Measurements from ENCODE around the gene CCL7.

DNA sequence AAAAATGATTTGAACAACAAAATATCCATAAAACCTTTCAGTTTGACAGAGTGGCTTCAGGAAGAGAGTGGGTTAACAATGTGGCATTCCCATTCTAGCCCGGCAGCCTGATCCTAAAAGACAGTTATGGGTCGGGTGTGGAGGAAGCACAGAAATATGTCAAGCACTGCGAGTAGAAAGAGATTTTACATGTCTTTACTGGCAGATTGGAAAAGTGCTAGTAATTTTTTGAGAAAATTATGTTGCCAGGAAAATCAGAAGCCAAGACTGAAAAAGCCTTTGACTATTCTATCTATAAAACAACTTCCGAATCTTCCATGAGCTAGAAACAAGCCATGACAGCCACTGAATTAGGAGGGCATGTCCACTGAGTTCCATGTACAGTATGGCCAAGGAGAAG lies 9.2 kb upstream of the CCL7 start:
- TF ChIP-seq, protein P1, sequence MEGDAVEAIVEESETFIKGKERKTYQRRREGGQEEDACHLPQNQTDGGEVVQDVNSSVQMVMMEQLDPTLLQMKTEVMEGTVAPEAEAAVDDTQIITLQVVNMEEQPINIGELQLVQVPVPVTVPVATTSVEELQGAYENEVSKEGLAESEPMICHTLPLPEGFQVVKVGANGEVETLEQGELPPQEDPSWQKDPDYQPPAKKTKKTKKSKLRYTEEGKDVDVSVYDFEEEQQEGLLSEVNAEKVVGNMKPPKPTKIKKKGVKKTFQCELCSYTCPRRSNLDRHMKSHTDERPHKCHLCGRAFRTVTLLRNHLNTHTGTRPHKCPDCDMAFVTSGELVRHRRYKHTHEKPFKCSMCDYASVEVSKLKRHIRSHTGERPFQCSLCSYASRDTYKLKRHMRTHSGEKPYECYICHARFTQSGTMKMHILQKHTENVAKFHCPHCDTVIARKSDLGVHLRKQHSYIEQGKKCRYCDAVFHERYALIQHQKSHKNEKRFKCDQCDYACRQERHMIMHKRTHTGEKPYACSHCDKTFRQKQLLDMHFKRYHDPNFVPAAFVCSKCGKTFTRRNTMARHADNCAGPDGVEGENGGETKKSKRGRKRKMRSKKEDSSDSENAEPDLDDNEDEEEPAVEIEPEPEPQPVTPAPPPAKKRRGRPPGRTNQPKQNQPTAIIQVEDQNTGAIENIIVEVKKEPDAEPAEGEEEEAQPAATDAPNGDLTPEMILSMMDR (IDR thresholded peaks at IDR 0.05 in 8 of 11, conservative IDR thresholded peaks at IDR 0.05 in 3 of 11) = no peak
- TF ChIP-seq POLR2A (IDR thresholded peaks at IDR 0.05) = no peak
